Measurements from ENCODE around the gene MED13. TPM values are rescaled to one million over a fixed set of nuclear protein-coding genes. Genes with fewer than 3 reads are reported as not detected.
A peak's percentile ranks its signal among the peaks of the same experiment; 100 is the strongest.

Gene MED13
- total RNA-seq, 2 donors from 2014 or later = 66.0 to 67.7 TPM

- peak; percentile 31 for DNase-seq
- no peak overlapping the region for H3K4me3 ChIP-seq (ENCODE audit: low read length)
- H3K27ac Mint-ChIP-seq = no peak overlapping the region
- no peaks in the 10 kb centered on the region for H3K27me3 Mint-ChIP-seq (ENCODE audit: insufficient read depth)
- H3K9me3 Mint-ChIP-seq = peaks cover under 1% of the 10 kb centered on the region
- H3K9ac ChIP-seq (ENCODE audit: extremely low read depth, low read length, poor library complexity, severe bottlenecking) = no peak overlapping the region
- H3K27me3 ChIP-seq (ENCODE audit: control insufficient read depth, insufficient read depth, low read length, poor library complexity, severe bottlenecking) = no peaks in the 10 kb centered on the region
- WGBS, 2 experiments (ENCODE audit: insufficient coverage in 1 of 2, insufficient read length in 1 of 2) = 97% methylated on average over 3 of the region's 3 CpGs; no CpG with 5 or more reads in 1 of the 2 experiments
- H3K9me3 ChIP-seq (ENCODE audit: control insufficient read depth, low read length) = no peaks in the 10 kb centered on the region
- no peak for TF ChIP-seq CTCF (conservative IDR thresholded peaks at IDR 0.05)
- H3K4me3 Mint-ChIP-seq = no peak overlapping the region
- H3K36me3 Mint-ChIP-seq (ENCODE audit: low read depth) = no peaks in the 10 kb centered on the region
- H3K4me1 ChIP-seq (ENCODE audit: control insufficient read depth, insufficient read depth, low read length) = no peaks in the 10 kb centered on the region
- H3K36me3 ChIP-seq (ENCODE audit: control insufficient read depth, insufficient read depth, low read length) = no peaks in the 10 kb centered on the region
- H3K27ac ChIP-seq (ENCODE audit: low read depth, low read length) = no peak overlapping the region
- no peaks in the 10 kb centered on the region for H3K4me1 Mint-ChIP-seq
Observed at GRCh38 chr17:62083651-62084050, 18.6 kb upstream of the MED13 start.

- Histone ChIP-seq H3K4me3 (ENCODE audit: low read length) (no peak overlapping the region), H3K27me3 (ENCODE audit: control insufficient read depth, insufficient read depth, low read length, poor library complexity, severe bottlenecking) (no peaks in the 10 kb centered on the region), H3K9ac (ENCODE audit: extremely low read depth, low read length, poor library complexity, severe bottlenecking) (no peak overlapping the region), H3K36me3 (ENCODE audit: control insufficient read depth, insufficient read depth, low read length) (no peaks in the 10 kb centered on the region), H3K27ac (ENCODE audit: low read depth, low read length) (no peak overlapping the region), H3K4me1 (ENCODE audit: control insufficient read depth, insufficient read depth, low read length) (no peaks in the 10 kb centered on the region), H3K9me3 (ENCODE audit: control insufficient read depth, low read length) (no peaks in the 10 kb centered on the region)
- 95% methylated on average over 4 of the region's 4 CpGs for WGBS, 2 experiments (ENCODE audit: insufficient coverage in 1 of 2, insufficient read length in 1 of 2)
- H3K4me3 Mint-ChIP-seq = no peak overlapping the region
- no peaks in the 10 kb centered on the region for H3K36me3 Mint-ChIP-seq (ENCODE audit: low read depth)
- no peak overlapping the region for H3K27ac Mint-ChIP-seq
- H3K4me1 Mint-ChIP-seq = no peaks in the 10 kb centered on the region
- DNase-seq = no peak
- peaks cover 9% of the 10 kb centered on the region for H3K9me3 Mint-ChIP-seq
- H3K27me3 Mint-ChIP-seq (ENCODE audit: insufficient read depth) = peaks cover 1% of the 10 kb centered on the region
- no peak for TF ChIP-seq CTCF (conservative IDR thresholded peaks at IDR 0.05)
Observed at GRCh38 chr17:62080647-62081046, 15.6 kb upstream of the MED13 start.

- no peaks in the 10 kb centered on the region for H3K36me3 ChIP-seq (ENCODE audit: control insufficient read depth, insufficient read depth, low read length)
- H3K27me3 ChIP-seq (ENCODE audit: control insufficient read depth, insufficient read depth, low read length, poor library complexity, severe bottlenecking) = no peaks in the 10 kb centered on the region
- Mint-ChIP-seq H3K27ac (no peak overlapping the region), H3K9me3 (peaks cover 9% of the 10 kb centered on the region), H3K27me3 (ENCODE audit: insufficient read depth) (peaks cover 1% of the 10 kb centered on the region), H3K4me1 (peaks cover 6% of the 10 kb centered on the region), H3K36me3 (ENCODE audit: low read depth) (no peaks in the 10 kb centered on the region), H3K4me3 (no peak overlapping the region)
- H3K27ac ChIP-seq (ENCODE audit: low read depth, low read length) = no peak overlapping the region
- H3K9me3 ChIP-seq (ENCODE audit: control insufficient read depth, low read length) = no peaks in the 10 kb centered on the region
- 75 to 91% methylated on average over 2 of the region's 2 CpGs for WGBS, 2 experiments (ENCODE audit: insufficient coverage in 1 of 2, insufficient read length in 1 of 2)
- H3K4me3 ChIP-seq (ENCODE audit: low read length) = no peak overlapping the region
- TF ChIP-seq CTCF (conservative IDR thresholded peaks at IDR 0.05) = no peak
- H3K9ac ChIP-seq (ENCODE audit: extremely low read depth, low read length, poor library complexity, severe bottlenecking) = no peak overlapping the region
- H3K4me1 ChIP-seq (ENCODE audit: control insufficient read depth, insufficient read depth, low read length) = peaks cover 4% of the 10 kb centered on the region
- DNase-seq = peak; percentile 35
Observed at GRCh38 chr17:62078009-62078408, 12.9 kb upstream of the MED13 start.

Data from endodermal cell (in vitro differentiated cells).